Central memory CD8-positive, alpha-beta T cell (primary cell): Measurements from ENCODE around the gene GINS1.
"Not testable (repeated sequence)": the region's sequence is repeated elsewhere in the genome, so short reads cannot be mapped to it uniquely, and the experiment has no call there.

ENCODE experiments used
- ATAC-seq: fragments of 150-1000 bp; cut with Tn5 transposase; replicated peaks from 2 replicates; pipeline ENCODE4 v1.10.0; 2022; ENCODE audit warnings: mild to moderate bottlenecking, moderate FRiP score, moderate number of reproducible peaks; ENCODE audit not compliant: poor library complexity, severe bottlenecking; ENCODE audit errors: extremely low read depth
- DNase-seq, 2 donors: peaks; one replicate each; pipeline ENCODE4 v3.0.0; 2021; ENCODE audit warnings: low spot score in 2 of 2
- H3K27ac Mint-ChIP-seq: one replicate; pipeline ENCODE4 v1.8.0; 2022; ENCODE audit warnings: low read depth, mild to moderate bottlenecking, moderate library complexity, mixed read lengths
- H3K27me3 Mint-ChIP-seq: one replicate; pipeline ENCODE4 v1.8.0; 2022; ENCODE audit warnings: mixed read lengths
- H3K36me3 Mint-ChIP-seq: one replicate; pipeline ENCODE4 v1.8.0; 2022; ENCODE audit warnings: mild to moderate bottlenecking, moderate library complexity, mixed read lengths; ENCODE audit not compliant: insufficient read depth
- H3K4me1 Mint-ChIP-seq: one replicate; pipeline ENCODE4 v1.8.0; 2022; ENCODE audit warnings: mixed read lengths
- H3K4me3 Mint-ChIP-seq: one replicate; pipeline ENCODE4 v1.8.0; 2022; ENCODE audit warnings: mild to moderate bottlenecking, moderate library complexity, mixed read lengths
- H3K9me3 Mint-ChIP-seq: one replicate; pipeline ENCODE4 v1.8.0; 2022; ENCODE audit warnings: mixed read lengths

The GINS1 gene

DNA sequence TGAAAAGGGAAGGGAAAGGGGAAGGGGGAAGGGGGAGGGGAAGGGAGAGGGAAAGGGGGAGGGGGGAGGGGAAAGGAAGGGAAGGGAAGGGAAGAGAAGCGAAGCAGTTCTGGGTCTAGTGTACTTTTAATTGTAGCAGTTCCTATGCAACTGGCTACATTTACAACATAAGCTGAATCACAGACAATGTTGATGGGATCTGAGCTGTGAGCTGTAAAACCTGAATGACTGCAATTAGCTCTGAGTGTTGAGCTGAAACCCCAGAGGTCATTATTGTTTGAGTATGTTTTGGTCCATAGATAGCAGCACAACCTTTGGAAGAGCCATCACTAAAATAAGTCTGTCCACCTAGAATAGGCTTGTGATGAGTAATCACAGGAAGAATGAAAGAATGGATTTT lies 9.7 kb upstream of the GINS1 start:
- DNase-seq (no peak), ATAC-seq (no peak)
- Mint-ChIP-seq H3K27ac (no peak overlapping the region), H3K4me1 (no peaks in the 10 kb centered on the region), H3K4me3 (no peak overlapping the region), H3K36me3 (peaks cover 4% of the 10 kb centered on the region), H3K9me3 (peaks cover 5% of the 10 kb centered on the region), H3K27me3 (no peaks in the 10 kb centered on the region)

DNA sequence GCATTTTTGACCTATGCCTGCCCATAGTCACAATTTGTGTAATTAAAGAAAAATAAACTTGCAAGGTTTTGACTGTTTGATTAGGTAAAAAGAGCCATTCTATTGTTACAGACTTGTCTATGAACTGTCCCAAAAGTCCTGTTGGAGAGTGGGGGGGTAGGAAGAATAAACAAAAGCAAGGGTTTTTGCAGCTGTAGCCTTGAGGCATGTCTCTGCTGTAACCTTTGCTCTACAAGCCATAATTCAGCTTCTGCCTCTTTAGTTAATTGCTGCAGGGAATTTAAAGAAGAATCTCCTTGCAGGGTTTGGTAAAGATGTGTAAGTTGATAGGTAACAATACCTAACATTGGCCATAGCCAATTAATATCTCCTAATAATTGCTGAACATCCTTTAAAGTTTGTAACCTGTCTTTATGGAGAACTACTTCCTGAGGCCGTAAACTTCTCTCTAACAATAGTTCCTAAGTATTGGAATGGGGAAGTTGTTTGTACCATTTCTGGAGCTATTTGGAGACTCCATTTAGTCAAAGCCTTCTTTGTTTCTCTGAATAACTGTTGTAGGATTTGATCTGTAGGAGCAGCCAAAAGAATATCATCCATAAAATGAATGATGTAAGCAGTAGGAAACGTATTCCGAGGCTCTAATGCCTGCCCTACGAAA lies 9.0 kb upstream of the GINS1 start:
- H3K4me1 Mint-ChIP-seq, result no peaks in the 10 kb centered on the region

DNA sequence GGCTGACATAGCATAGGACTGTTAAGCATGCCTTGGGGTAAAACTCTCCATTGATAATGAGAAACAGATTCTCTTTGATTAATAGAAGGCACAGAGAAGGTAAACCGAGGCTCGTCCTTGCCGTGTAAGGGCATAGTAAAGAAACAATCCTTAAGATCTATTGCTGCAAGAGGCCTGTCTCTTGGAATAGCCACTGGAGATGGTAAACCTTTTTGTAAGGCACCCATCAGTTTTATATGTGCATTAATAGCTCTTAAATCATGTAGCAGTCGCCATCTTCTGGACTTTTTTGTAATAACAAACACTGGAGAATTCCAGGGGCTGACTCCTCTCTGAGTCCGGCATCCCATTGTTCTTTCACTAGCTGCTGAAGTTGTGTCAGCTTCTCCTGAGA lies 8.4 kb upstream of the GINS1 start:
- DNase-seq, result no peak
- H3K27me3 Mint-ChIP-seq, result no peaks in the 10 kb centered on the region
- peaks cover 3% of the 10 kb centered on the region for H3K36me3 Mint-ChIP-seq
- ATAC-seq, result no peak
- H3K9me3 Mint-ChIP-seq, result peaks cover 13% of the 10 kb centered on the region
- no peak overlapping the region for H3K4me3 Mint-ChIP-seq
- no peak overlapping the region for H3K27ac Mint-ChIP-seq
- no peaks in the 10 kb centered on the region for H3K4me1 Mint-ChIP-seq

More for the DNA sequence above, 9.0 kb upstream of the GINS1 start:
- Mint-ChIP-seq H3K27ac (no peak overlapping the region), H3K27me3 (no peaks in the 10 kb centered on the region), H3K9me3 (peaks cover 10% of the 10 kb centered on the region), H3K4me3 (no peak overlapping the region), H3K36me3 (peaks cover 4% of the 10 kb centered on the region)
- no peak for ATAC-seq
- DNase-seq, result no peak

DNA sequence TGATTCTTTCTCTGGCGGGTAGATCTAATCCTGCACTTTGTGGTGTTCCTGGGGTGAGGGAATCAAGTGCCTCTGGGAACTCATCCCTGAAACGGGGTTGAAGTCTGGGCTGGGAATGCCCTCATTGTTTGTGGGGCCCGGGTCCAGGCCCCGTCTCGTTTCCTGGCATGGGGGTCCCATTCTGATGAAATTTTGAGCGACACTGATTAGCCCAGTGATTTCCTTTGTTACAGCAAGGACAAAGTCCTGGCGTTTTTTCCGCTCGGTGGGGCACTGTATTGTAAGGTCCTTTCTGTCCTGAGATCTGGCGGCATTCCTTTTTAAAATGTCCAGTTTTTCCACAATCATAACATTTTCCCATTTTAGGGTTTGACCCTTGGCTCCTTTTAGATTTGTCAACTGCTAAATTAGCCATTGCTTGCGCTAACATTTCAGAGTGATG lies 7.2 kb upstream of the GINS1 start:
- not testable (repeated sequence) for H3K4me1 Mint-ChIP-seq, H3K36me3 Mint-ChIP-seq, ATAC-seq, H3K4me3 Mint-ChIP-seq, H3K27ac Mint-ChIP-seq, H3K27me3 Mint-ChIP-seq, DNase-seq
- H3K9me3 Mint-ChIP-seq, result peaks cover 18% of the 10 kb centered on the region

DNA sequence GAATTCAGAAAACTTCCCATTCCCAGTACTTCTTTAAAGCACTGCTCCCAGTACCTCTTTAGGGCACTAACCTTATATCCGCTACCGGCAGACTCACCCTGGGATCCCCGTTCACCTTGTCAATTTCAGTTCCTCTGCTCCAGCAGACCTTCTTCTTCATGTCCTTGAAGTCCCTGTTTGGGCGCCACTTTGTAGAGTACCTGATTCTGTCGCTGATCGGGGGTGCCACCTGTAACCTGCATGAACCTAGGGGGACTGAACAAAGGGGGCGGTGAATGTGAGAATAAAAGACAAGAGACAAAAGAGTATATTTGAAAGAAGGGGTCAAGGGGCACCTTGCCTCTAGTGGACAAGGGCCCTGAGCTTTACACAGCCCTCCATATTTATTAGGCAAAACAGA lies 4.9 kb upstream of the GINS1 start:
- no peak for ATAC-seq
- no peak for DNase-seq
- no peak overlapping the region for H3K4me3 Mint-ChIP-seq
- H3K4me1 Mint-ChIP-seq, result peaks cover 7% of the 10 kb centered on the region
- H3K27me3 Mint-ChIP-seq, result no peaks in the 10 kb centered on the region
- H3K36me3 Mint-ChIP-seq, result peaks cover 3% of the 10 kb centered on the region
- H3K27ac Mint-ChIP-seq, result no peak overlapping the region
- H3K9me3 Mint-ChIP-seq, result peaks cover 18% of the 10 kb centered on the region

GRCh38 chr20:25408170-25408547 lies 686 bp downstream of the GINS1 start:
- Mint-ChIP-seq H3K27me3 (no peaks in the 10 kb centered on the region), H3K4me3 (peak overlapping the region; percentile 91), H3K9me3 (peaks cover 11% of the 10 kb centered on the region), H3K36me3 (peaks cover 3% of the 10 kb centered on the region), H3K27ac (peak overlapping the region; percentile 25), H3K4me1 (peaks cover 7% of the 10 kb centered on the region)
- DNase-seq, result no peak
- ATAC-seq, result no peak

GRCh38 chr20:25408890-25409289 lies 1.4 kb downstream of the GINS1 start:
- Mint-ChIP-seq H3K4me1 (peaks cover 7% of the 10 kb centered on the region), H3K27me3 (no peaks in the 10 kb centered on the region), H3K9me3 (peaks cover 6% of the 10 kb centered on the region), H3K36me3 (peaks cover 3% of the 10 kb centered on the region), H3K4me3 (no peak overlapping the region), H3K27ac (peak overlapping the region; percentile 25)
- no peak for DNase-seq
- no peak for ATAC-seq

DNA sequence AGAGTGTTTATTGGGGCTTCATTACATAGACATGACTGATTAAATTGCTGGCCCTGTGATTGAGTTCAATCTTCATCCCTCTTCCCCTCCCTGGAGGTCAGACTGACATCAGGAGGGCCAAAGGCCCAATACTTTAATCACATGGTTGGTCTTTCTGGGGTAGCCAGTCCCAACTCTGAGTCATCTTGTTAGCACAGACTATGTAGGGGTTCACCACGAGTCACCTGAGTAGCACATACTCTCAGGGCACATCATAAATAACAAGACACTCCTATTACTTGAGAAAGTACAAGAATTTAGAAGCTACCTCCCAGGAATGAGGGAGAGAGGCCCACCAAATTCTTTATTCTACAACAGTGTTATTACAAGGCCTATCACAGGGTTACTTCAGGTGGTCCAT lies 11.3 kb downstream of the GINS1 start:
- no peaks in the 10 kb centered on the region for H3K9me3 Mint-ChIP-seq
- DNase-seq (no peak), ATAC-seq (no peak)
- no peaks in the 10 kb centered on the region for H3K27me3 Mint-ChIP-seq
- no peaks in the 10 kb centered on the region for H3K4me1 Mint-ChIP-seq
- H3K27ac Mint-ChIP-seq, result no peak overlapping the region
- H3K4me3 Mint-ChIP-seq, result no peak overlapping the region
- H3K36me3 Mint-ChIP-seq, result no peaks in the 10 kb centered on the region

DNA sequence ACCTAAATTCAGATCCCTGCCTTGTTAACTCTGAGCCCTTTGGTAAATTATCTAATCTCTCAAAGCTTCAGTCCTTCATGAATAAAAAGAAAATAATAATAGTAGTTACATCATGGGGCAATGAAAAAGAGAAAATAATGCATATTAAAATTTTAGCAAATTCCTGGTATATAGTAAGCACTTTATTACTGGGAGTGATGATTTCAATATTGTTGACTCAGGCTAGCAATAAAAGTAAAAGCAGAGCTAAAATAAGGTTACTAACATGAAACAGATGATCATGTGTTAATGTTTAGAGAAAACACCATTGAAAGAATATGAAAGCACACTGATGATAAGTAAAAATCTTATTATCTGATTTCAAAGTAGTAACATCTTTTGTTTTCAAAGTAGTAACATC lies 13.6 kb downstream of the GINS1 start:
- no peaks in the 10 kb centered on the region for H3K4me1 Mint-ChIP-seq
- DNase-seq, result no peak

DNA sequence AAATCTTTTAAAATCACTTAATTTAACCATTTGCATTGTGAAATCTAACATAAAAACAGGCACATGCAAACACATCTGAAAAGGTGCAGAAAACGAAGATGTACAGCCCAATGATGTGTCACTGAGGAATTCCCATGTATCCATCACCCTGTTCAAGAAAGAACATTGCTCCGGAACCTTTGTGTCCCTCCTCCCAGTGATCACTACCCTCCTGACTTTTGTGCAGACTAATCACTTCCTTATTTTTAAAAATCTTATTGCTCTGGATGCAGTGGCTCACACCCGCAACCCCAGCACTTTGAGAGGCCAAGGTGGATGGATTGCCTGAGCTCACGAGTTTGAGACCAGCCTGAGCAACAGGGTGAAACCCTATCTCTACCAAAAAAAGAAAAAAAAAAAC lies 14.6 kb downstream of the GINS1 start:
- no peak overlapping the region for H3K27ac Mint-ChIP-seq
- H3K27me3 Mint-ChIP-seq, result no peaks in the 10 kb centered on the region

More for the DNA sequence above, 13.6 kb downstream of the GINS1 start:
- H3K36me3 Mint-ChIP-seq, result peaks cover 2% of the 10 kb centered on the region
- ATAC-seq, result no peak
- H3K9me3 Mint-ChIP-seq, result no peaks in the 10 kb centered on the region
- no peak overlapping the region for H3K4me3 Mint-ChIP-seq
- H3K27ac Mint-ChIP-seq, result no peak overlapping the region
- H3K27me3 Mint-ChIP-seq, result no peaks in the 10 kb centered on the region

DNA sequence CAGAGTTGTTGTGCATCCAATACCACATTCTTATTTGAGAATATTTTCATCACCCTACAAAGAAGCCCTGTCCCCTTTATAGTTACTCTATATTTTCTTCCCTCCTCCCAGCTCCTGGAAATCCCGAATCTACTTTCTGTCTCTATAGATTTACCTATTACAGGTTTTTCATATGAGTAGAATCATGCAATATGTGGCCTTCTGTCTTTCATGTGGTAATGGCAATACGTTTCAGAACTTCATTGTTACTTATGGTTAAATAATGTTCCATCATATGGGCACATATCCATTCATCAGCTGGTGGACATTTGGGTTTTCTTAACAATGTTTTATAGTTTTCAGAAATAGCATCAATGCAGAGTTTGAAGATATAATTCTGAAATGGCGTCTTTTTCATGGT lies 17.1 kb downstream of the GINS1 start:
- Mint-ChIP-seq H3K27me3 (no peaks in the 10 kb centered on the region), H3K36me3 (peaks cover 4% of the 10 kb centered on the region), H3K4me3 (no peak overlapping the region), H3K27ac (no peak overlapping the region), H3K4me1 (no peaks in the 10 kb centered on the region), H3K9me3 (no peaks in the 10 kb centered on the region)
- DNase-seq (no peak), ATAC-seq (no peak)

More for the DNA sequence above, 14.6 kb downstream of the GINS1 start:
- DNase-seq (no peak), ATAC-seq (no peak)
- no peak overlapping the region for H3K4me3 Mint-ChIP-seq
- peaks cover 2% of the 10 kb centered on the region for H3K36me3 Mint-ChIP-seq
- H3K4me1 Mint-ChIP-seq, result no peaks in the 10 kb centered on the region
- no peaks in the 10 kb centered on the region for H3K9me3 Mint-ChIP-seq

GRCh38 chr20:25437153-25437581 lies 29.7 kb downstream of the GINS1 start:
- Mint-ChIP-seq H3K27ac (no peak overlapping the region), H3K36me3 (peaks cover 3% of the 10 kb centered on the region), H3K27me3 (no peaks in the 10 kb centered on the region), H3K4me3 (no peak overlapping the region), H3K4me1 (no peaks in the 10 kb centered on the region), H3K9me3 (no peaks in the 10 kb centered on the region)
- ATAC-seq, result no peak
- DNase-seq, result no peak

DNA sequence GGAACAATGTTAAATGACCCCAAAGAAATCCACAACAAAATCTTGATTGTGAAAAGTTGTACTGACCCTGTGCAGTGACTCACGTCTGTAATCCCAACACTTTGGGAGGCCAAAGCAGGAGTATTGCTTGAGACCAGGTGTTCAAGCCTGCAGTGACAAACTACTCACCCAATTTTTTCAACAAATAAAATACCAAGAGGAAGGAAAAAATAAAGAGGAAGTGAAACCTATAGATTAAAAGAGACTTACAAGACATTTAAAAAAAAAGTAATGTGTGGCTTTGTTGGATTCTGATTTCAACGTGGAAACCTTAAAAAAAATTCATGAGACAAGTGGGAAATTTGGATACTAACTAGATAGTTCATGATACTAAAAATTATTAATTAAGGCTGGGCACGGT lies 31.9 kb downstream of the GINS1 start:
- no peak overlapping the region for H3K4me3 Mint-ChIP-seq
- no peaks in the 10 kb centered on the region for H3K36me3 Mint-ChIP-seq
- no peak for ATAC-seq
- DNase-seq, result no peak
- no peaks in the 10 kb centered on the region for H3K27me3 Mint-ChIP-seq
- no peaks in the 10 kb centered on the region for H3K4me1 Mint-ChIP-seq
- no peak overlapping the region for H3K27ac Mint-ChIP-seq
- H3K9me3 Mint-ChIP-seq, result no peaks in the 10 kb centered on the region
